Stomach (tissue), 9 donors: ENCODE results near the gene RNF220. TPM values are rescaled to one million over a fixed set of nuclear protein-coding genes. Genes with fewer than 3 reads are reported as not detected.

Source experiments
- DNase-seq, 2 donors: peaks; one replicate each; pipeline versions ENCODE4 v3.0.0 to v3.0.0-alpha.2; 2013 to 2019
- H3K27ac ChIP-seq, 5 donors: fragments of 200-600 bp in 4 of 5; sonication (generic) in 4 of 5; one replicate each; pipeline ENCODE4 v1.5.1; 2013 to 2019; ENCODE audit warnings: mild to moderate bottlenecking in 1 of 5, moderate library complexity in 1 of 5
- H3K27me3 ChIP-seq, 3 donors: fragments of 200-600 bp; sonication (generic); one replicate each; pipeline ENCODE4 v1.5.1; 2017 to 2019; ENCODE audit warnings: mixed run types in 1 of 3
- H3K36me3 ChIP-seq, 4 donors: fragments of 200-600 bp; sonication (generic); 1 replicate in 3 of 4; 2 replicates in 1 of 4; pipeline ENCODE4 v1.5.1; 2016 to 2019
- H3K4me1 ChIP-seq, 4 donors: fragments of 200-600 bp; sonication (generic); one replicate each; pipeline ENCODE4 v1.5.1; 2016 to 2019
- H3K4me3 ChIP-seq, 4 donors: fragments of 200-600 bp; sonication (generic) in 3 of 4; one replicate each; pipeline ENCODE4 v1.5.1; 2016 to 2019; ENCODE audit warnings: mild to moderate bottlenecking in 1 of 4
- H3K9me3 ChIP-seq, 4 donors: fragments of 200-600 bp; sonication (generic); one replicate each; pipeline ENCODE4 v1.5.1; 2016 to 2019
- CTCF ChIP-seq, 7 experiments: fragments of 450-650 bp in 4 of 7; fragments of 200-600 bp in 3 of 7; sonication (generic) in 3 of 7; IDR thresholded peaks; one replicate each; pipeline ENCODE4 v1.5.1; 2016 to 2019; ENCODE audit warnings: antibody characterized with exemption in 7 of 7, control low read depth in 2 of 7, mild to moderate bottlenecking in 1 of 7
- EP300 ChIP-seq: sonication (generic); formaldehyde crosslinking; IDR thresholded peaks from one replicate; pipeline ENCODE4 v1.6.1; 2017; ENCODE audit warnings: antibody characterized with exemption
- POLR2A ChIP-seq, 4 donors: fragments of 450-650 bp; IDR thresholded peaks; one replicate each; pipeline ENCODE4 v1.6.1; 2016; ENCODE audit warnings: antibody characterized with exemption in 4 of 4, control low read depth in 2 of 4, mild to moderate bottlenecking in 1 of 4, moderate library complexity in 1 of 4
- POLR2AphosphoS5 ChIP-seq, 3 donors: sonication (generic); formaldehyde crosslinking; IDR thresholded peaks; one replicate each; pipeline ENCODE4 v1.6.1; 2016; ENCODE audit warnings: antibody characterized with exemption in 3 of 3
- WGBS, 5 donors: extraction: QIAGEN DNeasy Blood & Tissue Kit in 3 of 5; methylation state at CpG; one replicate each; pipeline versions ENCODE4 v1.1.5 to v1.1.7; 2013 to 2018; 5-methylcytosine and 5-hydroxymethylcytosine counted together
- intact Hi-C: fragments of 100-400 bp; cut with DNase I; formaldehyde crosslinking; loops from one replicate; pipeline ENCODE4 v1.15.1; 2023; ENCODE audit warnings: low total_unique reads
- polyA plus RNA-seq, 3 donors: library from polyadenylated mRNA; stranded (reverse); fragments of 200-250 nt; gene quantifications; one replicate each; pipeline ENCODE4 v1.2.3, GENCODE V29; 2013
- total RNA-seq, 5 donors: library from RNA; depleted of rRNA; stranded (reverse); fragments of >200 nt; gene quantifications; one replicate each; pipeline versions ENCODE4 v1.1.0 to v1.2.3, GENCODE V29; 2014 to 2016
- donor health status: healthy with polysubstance abuse.
- donor health status: Bipolar disorder and iron deficiency.
- donor health status: healthy.

The RNF220 gene
- total and polyA plus RNA-seq, 8 donors = 21.0 to 207 (median 47.2) TPM

- Histone ChIP-seq H3K9me3 (no peaks in the 10 kb centered on the region), H3K4me1 (peaks cover 24 to 49% (median 31%) of the 10 kb centered on the region in 4 donors), H3K27me3 (no peaks in the 10 kb centered on the region), H3K36me3 (peaks cover 0 to 6% (median 0%) of the 10 kb centered on the region in 4 donors), H3K27ac (peak overlapping the region in 4 of 5 donors; percentile 2 to 99 (median 52)), H3K4me3 (peak overlapping the region in 1 of 4 donors; percentile 54)
- TF ChIP-seq EP300 (no peak), POLR2AphosphoS5 (IDR thresholded peaks at IDR 0.05) (peak in 1 of 3 donors; percentile 13)
- intact Hi-C loops = no loop called here
- WGBS, 5 donors = 71 to 82% (median 76%) methylated on average over 13 of the region's 13 CpGs
- DNase-seq = peak in 1 of 2 donors; percentile 69
These were observed 267.4 kb downstream of the RNF220 start for GRCh38 chr1:44672254-44672955.

GRCh38 chr1:44672961-44673674, 268.1 kb downstream of the RNF220 start:
- no peak for TF ChIP-seq POLR2AphosphoS5 (IDR thresholded peaks at IDR 0.05)
- TF ChIP-seq EP300 = no peak
- no peak for TF ChIP-seq CTCF (IDR thresholded peaks at IDR 0.05)
- no peak for TF ChIP-seq POLR2A (IDR thresholded peaks at IDR 0.05)
- Histone ChIP-seq H3K9me3 (no peaks in the 10 kb centered on the region), H3K36me3 (peaks cover 0 to 6% (median 0%) of the 10 kb centered on the region in 4 donors), H3K27me3 (no peaks in the 10 kb centered on the region), H3K4me3 (peak overlapping the region; percentile 43 to 68 (median 54)), H3K27ac (peak overlapping the region; percentile 93 to 99 (median 98)), H3K4me1 (peaks cover 24 to 56% (median 33%) of the 10 kb centered on the region in 4 donors)
- DNase-seq = peak in 1 of 2 donors; percentile 36
- 79 to 84% (median 81%) methylated on average over 14 of the region's 14 CpGs for WGBS, 5 donors
- intact Hi-C loops = no loop called here

GRCh38 chr1:44673675-44674112, 268.6 kb downstream of the RNF220 start:
- H3K4me3 ChIP-seq = peak overlapping the region; percentile 43 to 68 (median 54)
- no peak for DNase-seq
- intact Hi-C loops = no loop called here
- H3K27ac ChIP-seq = peak overlapping the region; percentile 93 to 99 (median 98)
- no peaks in the 10 kb centered on the region for H3K9me3 ChIP-seq
- peaks cover 24 to 62% (median 33%) of the 10 kb centered on the region in 4 donors for H3K4me1 ChIP-seq
- peaks cover 0 to 6% (median 0%) of the 10 kb centered on the region in 4 donors for H3K36me3 ChIP-seq
- no peak for TF ChIP-seq POLR2AphosphoS5 (IDR thresholded peaks at IDR 0.05)
- no peak for TF ChIP-seq POLR2A (IDR thresholded peaks at IDR 0.05)
- no peak for TF ChIP-seq CTCF (IDR thresholded peaks at IDR 0.05)
- no peak for TF ChIP-seq EP300
- WGBS, 5 donors = 0 to 2% (median 1%) methylated on average over 16 of the region's 16 CpGs
- H3K27me3 ChIP-seq = no peaks in the 10 kb centered on the region

- intact Hi-C loops = no loop called here
- Histone ChIP-seq H3K9me3 (no peaks in the 10 kb centered on the region), H3K36me3 (peaks cover 0 to 4% (median 0%) of the 10 kb centered on the region in 4 donors), H3K4me3 (peak within 1 kb of the TSS; percentile 43 to 68 (median 54)), H3K4me1 (peaks cover 24 to 62% (median 33%) of the 10 kb centered on the region in 4 donors), H3K27me3 (no peaks in the 10 kb centered on the region), H3K27ac (peak within 1 kb of the TSS; percentile 93 to 99 (median 98))
- TF ChIP-seq EP300 = no peak
- peak in 2 of 4 donors; percentile 21 to 53 for TF ChIP-seq POLR2A (IDR thresholded peaks at IDR 0.05)
- TF ChIP-seq CTCF (IDR thresholded peaks at IDR 0.05) = no peak
- peak; percentile 7 to 74 (median 39) for TF ChIP-seq POLR2AphosphoS5 (IDR thresholded peaks at IDR 0.05)
- peak; percentile 99 to 100 for DNase-seq
- 0 to 2% (median 1%) methylated on average over 19 to 56 of the region's 56 CpGs for WGBS, 5 donors
These were observed 269.3 kb downstream of the RNF220 start, which contains the start of the genes ARMH1 and TMEM53 for GRCh38 chr1:44674113-44675000. TSS of gene ARMH1 (plus strand) at chr1:44674714. CDS start at chr1:44689698, 14,984 bp downstream. TSS of gene TMEM53 (minus strand) at chr1:44674481. CDS start at chr1:44674391, 90 bp downstream.
